GM23248 (cell line): Measurements from ENCODE around the gene RHBG. TPM values are rescaled to one million over a fixed set of nuclear protein-coding genes. Genes with fewer than 3 reads are reported as not detected.

Experiments used
- DNase-seq: peaks from one replicate; pipeline ENCODE4 v3.0.0-alpha.2; 2015
- H2AFZ ChIP-seq: fragments of 200-600 bp; sonication (generic); 2 replicates; pipeline ENCODE4 v1.6.1; 2016; ENCODE audit warnings: antibody characterized with exemption
- H3F3A ChIP-seq: fragments of 200-600 bp; sonication (generic); 2 replicates; pipeline ENCODE4 v1.6.1; 2016; ENCODE audit warnings: mild to moderate bottlenecking, antibody characterized with exemption, mixed run types; ENCODE audit not compliant: insufficient read depth
- H3K27ac ChIP-seq: fragments of 200-600 bp; sonication (generic); 2 replicates; pipeline ENCODE4 v1.5.1; 2016; ENCODE audit warnings: mild to moderate bottlenecking
- H3K27me3 ChIP-seq: fragments of 200-600 bp; sonication (generic); replicated peaks from 2 replicates; pipeline ENCODE4 v1.6.1; 2016; ENCODE audit warnings: mild to moderate bottlenecking; ENCODE audit not compliant: insufficient read depth
- H3K36me3 ChIP-seq: fragments of 200-600 bp; sonication (generic); 2 replicates; pipeline ENCODE4 v1.6.1; 2016; ENCODE audit warnings: low read depth, mild to moderate bottlenecking
- H3K4me1 ChIP-seq: fragments of 200-600 bp; sonication (generic); 2 replicates; pipeline ENCODE4 v1.6.1; 2016; ENCODE audit warnings: mild to moderate bottlenecking; ENCODE audit not compliant: insufficient read depth
- H3K4me2 ChIP-seq: fragments of 200-600 bp; sonication (generic); one replicate; pipeline ENCODE4 v1.6.1; 2016; ENCODE audit warnings: mild to moderate bottlenecking; ENCODE audit not compliant: unreplicated experiment
- H3K4me3 ChIP-seq: fragments of 200-600 bp; sonication (generic); 2 replicates; pipeline ENCODE4 v1.5.1; 2016; ENCODE audit warnings: mild to moderate bottlenecking
- H3K79me2 ChIP-seq: fragments of 200-600 bp; sonication (generic); 2 replicates; pipeline ENCODE4 v1.6.1; 2016; ENCODE audit warnings: mild to moderate bottlenecking; ENCODE audit not compliant: insufficient read depth
- H3K9ac ChIP-seq: fragments of 200-600 bp; sonication (generic); 2 replicates; pipeline ENCODE4 v1.6.1; 2016; ENCODE audit warnings: mild to moderate bottlenecking
- H3K9me2 ChIP-seq: fragments of 200-600 bp; sonication (generic); 2 replicates; pipeline ENCODE4 v1.6.1; 2016; ENCODE audit warnings: mixed run types, mild to moderate bottlenecking, moderate library complexity; ENCODE audit not compliant: insufficient read depth
- H3K9me3 ChIP-seq: fragments of 200-600 bp; sonication (generic); one replicate; pipeline ENCODE4 v1.6.1; 2017; ENCODE audit warnings: low read depth
- H4K20me1 ChIP-seq: fragments of 200-600 bp; sonication (generic); 2 replicates; pipeline ENCODE4 v1.6.0; 2016; ENCODE audit not compliant: insufficient read depth
- EZH2 ChIP-seq: fragments of 200-600 bp; sonication (generic); IDR thresholded peaks from 2 replicates; pipeline ENCODE4 v1.6.1; 2018; ENCODE audit warnings: antibody characterized with exemption, mild to moderate bottlenecking; ENCODE audit not compliant: insufficient read depth, poor library complexity, severe bottlenecking
- EZH2phosphoT487 ChIP-seq: fragments of 200-600 bp; sonication (generic); IDR thresholded peaks from 2 replicates; pipeline ENCODE4 v1.6.1; 2018; ENCODE audit warnings: antibody characterized with exemption, moderate library complexity, mild to moderate bottlenecking, low read depth; ENCODE audit not compliant: insufficient read depth
- WGBS, 2 experiments: methylation state at CpG; one replicate each; pipeline ENCODE4 v1.1.6; 2015 to 2017; ENCODE audit warnings: low lambda C conversion rate in 2 of 2, low coverage in 1 of 2; ENCODE audit errors: missing lambda C conversion rate in 2 of 2; 5-methylcytosine and 5-hydroxymethylcytosine counted together
- in situ Hi-C: fragments of 300-500 bp; cut with MboI; formaldehyde crosslinking; loops from 2 replicates; pipeline ENCODE4 v1.15.0; 2020
- polyA plus RNA-seq: library from polyadenylated mRNA; unstranded; fragments of >200 nt; fragmentation: Nextera tagmentation; extraction: Ambion mirVana; gene quantifications from 2 replicates; pipeline ENCODE4 v1.2.1, GENCODE V29; 2016
- total RNA-seq: library from RNA; depleted of rRNA; stranded (reverse); fragments of >200 nt; shearing (Covaris generic); gene quantifications from 2 replicates; pipeline ENCODE4 v1.2.3, GENCODE V29; 2014

The RHBG gene
- total and polyA plus RNA-seq, 2 experiments from 2014 or later: not detected

- H3K27ac ChIP-seq: no peak overlapping the region
- in situ Hi-C loops: no loop called here
- H3K4me1 ChIP-seq: no peaks in the 10 kb centered on the region
- H4K20me1 ChIP-seq: no peaks in the 10 kb centered on the region
- no peaks in the 10 kb centered on the region for H3K36me3 ChIP-seq
- no peaks in the 10 kb centered on the region for H3K9me3 ChIP-seq
- no peaks in the 10 kb centered on the region for H3K9me2 ChIP-seq
- H3K4me3 ChIP-seq: no peak overlapping the region
- H3F3A ChIP-seq: no peaks in the 10 kb centered on the region
- no peak overlapping the region for H3K9ac ChIP-seq
- H3K27me3 ChIP-seq: peaks cover 95% of the 10 kb centered on the region
- H2AFZ ChIP-seq: no peak overlapping the region
- DNase-seq: no peak
- no peak overlapping the region for H3K4me2 ChIP-seq
- H3K79me2 ChIP-seq: no peaks in the 10 kb centered on the region
- 43 to 51% methylated on average over 10 of the region's 10 CpGs for WGBS, 2 experiments
- no peak for TF ChIP-seq EZH2
- TF ChIP-seq EZH2phosphoT487: no peak
Measured at GRCh38 chr1:156424806-156425432, 55.9 kb downstream of the RHBG start.

DNA sequence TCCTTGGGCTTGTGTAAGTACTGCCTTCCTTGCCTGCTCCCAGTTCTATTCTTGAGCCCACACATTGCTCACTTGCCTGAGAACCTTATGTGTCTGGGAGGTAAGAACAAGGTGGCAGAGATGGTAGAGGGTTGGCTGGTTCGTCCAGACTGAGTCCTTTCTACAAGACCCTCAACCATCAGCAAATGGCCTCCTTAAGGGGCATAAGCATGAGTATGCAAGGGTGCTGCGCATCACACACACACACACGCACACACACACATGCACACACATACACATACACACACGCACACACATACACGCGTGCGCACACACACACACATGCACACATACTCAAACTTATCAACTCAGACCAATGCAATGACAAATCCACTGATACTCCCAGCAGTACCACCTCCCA, 56.9 kb downstream of the RHBG start:
- Histone ChIP-seq H3K27ac (no peak overlapping the region), H2AFZ (no peak overlapping the region), H3K4me2 (no peak overlapping the region), H3K4me3 (no peak overlapping the region), H4K20me1 (no peaks in the 10 kb centered on the region), H3K27me3 (peaks cover 94% of the 10 kb centered on the region), H3K9me2 (no peaks in the 10 kb centered on the region), H3K9me3 (no peaks in the 10 kb centered on the region), H3K79me2 (no peaks in the 10 kb centered on the region), H3K9ac (no peak overlapping the region), H3K4me1 (no peaks in the 10 kb centered on the region), H3F3A (no peaks in the 10 kb centered on the region), H3K36me3 (no peaks in the 10 kb centered on the region)
- no peak for DNase-seq
- TF ChIP-seq EZH2 (no peak), EZH2phosphoT487 (no peak)
- in situ Hi-C loops: no loop called here
- 62 to 67% methylated on average over 7 of the region's 7 CpGs for WGBS, 2 experiments

GRCh38 chr1:156427957-156428356, 58.9 kb downstream of the RHBG start:
- no peak for DNase-seq
- Histone ChIP-seq H3K9me2 (no peaks in the 10 kb centered on the region), H3K27ac (no peak overlapping the region), H3K27me3 (peaks cover 93% of the 10 kb centered on the region), H3K4me3 (no peak overlapping the region), H3K79me2 (no peaks in the 10 kb centered on the region), H3K9me3 (no peaks in the 10 kb centered on the region), H3F3A (no peaks in the 10 kb centered on the region), H3K9ac (no peak overlapping the region), H3K4me1 (no peaks in the 10 kb centered on the region), H3K36me3 (no peaks in the 10 kb centered on the region), H4K20me1 (no peaks in the 10 kb centered on the region), H2AFZ (no peak overlapping the region), H3K4me2 (no peak overlapping the region)
- TF ChIP-seq EZH2: no peak
- no peak for TF ChIP-seq EZH2phosphoT487
- in situ Hi-C loops: no loop called here
- 41 to 45% methylated on average over 5 of the region's 5 CpGs for WGBS, 2 experiments

DNA sequence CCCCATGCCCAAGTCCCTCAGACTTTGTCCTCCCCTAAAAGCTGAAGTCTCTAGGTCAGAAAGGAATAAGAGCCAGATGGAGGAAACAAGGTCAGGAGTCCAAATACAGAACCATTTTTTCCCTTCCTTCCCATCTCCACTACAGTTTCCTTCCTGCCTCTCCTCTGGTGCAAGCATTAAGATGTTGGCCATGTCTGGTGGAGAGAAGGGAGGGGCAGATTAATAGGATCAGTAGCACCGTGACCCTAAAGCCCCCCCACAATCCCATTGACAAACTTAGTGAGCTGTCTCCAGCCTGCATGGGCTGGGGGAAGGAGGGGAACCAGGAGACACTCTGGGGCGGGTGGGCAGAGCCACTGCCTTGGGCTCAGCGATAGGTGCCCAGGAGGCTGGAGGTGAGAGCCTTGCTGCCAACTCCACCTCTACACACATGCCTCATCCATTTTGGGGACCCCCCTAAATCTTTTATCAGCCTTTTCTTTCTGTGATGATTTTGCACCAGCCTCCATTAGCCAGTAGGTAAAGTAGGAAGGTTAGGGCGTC, 59.8 kb downstream of the RHBG start:
- in situ Hi-C loops: no loop called here
- Histone ChIP-seq H3K9me3 (no peaks in the 10 kb centered on the region), H3K4me2 (no peak overlapping the region), H3K27ac (no peak overlapping the region), H3K36me3 (no peaks in the 10 kb centered on the region), H3K4me1 (no peaks in the 10 kb centered on the region), H3K9ac (no peak overlapping the region), H3K9me2 (no peaks in the 10 kb centered on the region), H3K79me2 (no peaks in the 10 kb centered on the region), H3F3A (no peaks in the 10 kb centered on the region), H3K27me3 (peaks cover 93% of the 10 kb centered on the region), H3K4me3 (no peak overlapping the region), H4K20me1 (no peaks in the 10 kb centered on the region), H2AFZ (no peak overlapping the region)
- 0 to 1% methylated on average over 3 to 4 of the region's 4 CpGs for WGBS, 2 experiments
- no peak for DNase-seq
- no peak for TF ChIP-seq EZH2
- no peak for TF ChIP-seq EZH2phosphoT487
